Cardiac septum (tissue), 1 donor: ENCODE measurements around the gene LBX1. TPM values are rescaled to one million over a fixed set of nuclear protein-coding genes. Genes with fewer than 3 reads are reported as not detected.

Experiments
- DNase-seq: peaks from one replicate; pipeline ENCODE4 v3.0.0-alpha.2; 2020; ENCODE audit warnings: low spot score
- intact Hi-C: fragments of 100-400 bp; cut with DNase I; formaldehyde crosslinking; loops from one replicate; pipeline ENCODE4 v1.14.0; 2022
- total RNA-seq: library from RNA; stranded (reverse); fragmentation: NEBNext Ultra II Directional; extraction: Animal tissue kit (Norgen Biotek cat#: 25700); gene quantifications from one replicate; pipeline ENCODE4 v1.2.1, GENCODE V29; 2021
- donor health status: DM: no; HTN: no; CAD: no.

The LBX1 gene
- total RNA-seq, 1 donor from 2014 or later: 0.13 TPM

DNA sequence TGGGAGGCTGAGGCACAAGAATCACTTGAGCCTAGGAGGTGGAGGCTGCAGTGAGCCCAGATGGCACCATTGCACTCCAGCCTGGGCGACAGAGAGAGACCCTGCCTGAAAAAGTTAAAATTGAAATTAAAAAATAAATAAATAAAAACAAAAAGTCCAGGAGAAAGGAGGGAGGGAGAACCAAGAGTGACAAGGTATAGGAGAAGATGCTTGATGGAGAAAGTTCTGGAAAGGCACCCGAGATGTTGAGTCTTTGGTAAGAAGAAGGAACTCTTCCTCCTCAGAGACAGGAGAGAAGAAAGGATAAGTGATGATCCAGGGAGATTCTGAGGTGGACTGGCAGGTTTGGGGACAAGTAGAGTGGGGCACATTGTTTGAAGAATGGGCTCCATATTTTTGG lies 17.4 kb upstream of the LBX1 start:
- intact Hi-C loops: no loop called here
- no peak for DNase-seq

DNA sequence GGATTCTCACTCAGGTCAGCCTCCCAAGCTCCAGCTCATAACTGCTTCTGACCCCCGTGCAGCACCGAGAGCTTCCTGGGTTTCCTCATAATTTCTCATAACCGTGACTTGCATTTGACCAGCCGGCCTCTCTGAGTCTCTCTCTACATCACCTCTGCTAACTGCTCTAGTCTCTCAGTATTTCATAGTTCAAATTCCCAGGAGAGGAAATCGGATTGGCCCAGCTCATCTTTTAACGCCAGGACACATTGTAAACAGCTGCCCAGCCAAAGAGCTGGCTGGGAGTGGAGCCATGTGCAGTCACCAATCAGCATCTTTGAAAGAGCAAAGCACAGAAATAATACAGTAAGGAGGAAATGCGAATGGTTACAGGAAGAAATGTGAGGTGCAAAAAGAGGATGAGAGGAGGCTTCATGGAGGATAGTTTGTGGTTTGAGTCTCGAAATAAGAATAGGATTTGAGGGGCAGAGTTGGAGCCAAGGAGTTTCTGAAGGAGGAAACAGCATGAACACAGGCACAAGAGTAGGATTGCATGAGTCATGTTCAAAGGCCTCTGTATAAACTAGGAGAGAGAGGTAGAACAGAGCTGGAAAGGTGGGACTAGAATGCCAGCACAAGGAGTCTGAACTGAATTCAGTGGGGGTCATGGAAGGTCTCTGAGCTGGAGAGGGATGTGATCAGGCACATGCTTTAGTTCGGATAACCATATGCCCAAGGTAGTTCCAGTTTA lies 15.2 kb upstream of the LBX1 start:
- intact Hi-C loops: no loop called here
- DNase-seq: no peak

DNA sequence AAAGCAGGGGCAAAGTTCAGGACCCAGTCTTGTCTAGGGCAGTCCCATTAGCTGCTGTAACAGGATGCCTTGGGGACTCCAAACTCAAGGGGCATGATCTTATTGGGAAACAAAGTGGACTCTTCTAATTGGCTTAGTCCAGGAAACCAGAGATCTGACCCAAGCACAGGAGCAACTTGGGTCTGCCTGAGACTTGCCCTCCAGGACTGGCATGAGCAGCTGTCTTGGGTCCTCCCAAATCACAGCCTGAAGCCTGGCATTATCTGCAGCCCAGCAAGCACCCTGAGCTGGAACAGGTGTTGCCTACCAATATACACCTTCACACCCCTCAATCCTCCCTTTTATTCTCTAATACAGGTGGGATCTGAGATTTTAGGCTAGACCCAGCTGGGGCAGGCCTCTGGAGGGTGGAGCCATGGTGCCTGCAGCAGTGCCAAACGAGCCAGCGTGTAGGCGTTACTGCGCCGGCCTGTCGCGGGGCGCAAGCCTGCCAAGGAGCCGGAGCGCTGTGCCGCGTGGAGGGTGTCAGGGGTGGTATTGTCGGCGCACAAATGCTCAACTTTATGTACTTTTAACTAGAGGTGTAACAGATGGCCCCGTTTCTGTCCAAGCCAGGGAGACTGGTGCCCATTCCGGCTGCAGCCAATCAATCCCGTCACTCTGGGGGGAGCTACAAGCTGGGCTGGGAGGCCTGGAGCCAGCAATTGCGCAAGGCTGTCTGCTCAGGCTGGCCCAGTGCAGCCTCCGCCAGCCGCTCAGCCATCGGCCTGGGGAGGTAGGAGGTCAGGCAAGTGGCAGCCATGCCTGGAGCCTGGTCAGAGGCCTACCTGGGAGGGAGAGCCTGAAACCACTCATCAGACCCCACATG lies 12.8 kb upstream of the LBX1 start:
- no peak for DNase-seq
- intact Hi-C loops: no loop called here

DNA sequence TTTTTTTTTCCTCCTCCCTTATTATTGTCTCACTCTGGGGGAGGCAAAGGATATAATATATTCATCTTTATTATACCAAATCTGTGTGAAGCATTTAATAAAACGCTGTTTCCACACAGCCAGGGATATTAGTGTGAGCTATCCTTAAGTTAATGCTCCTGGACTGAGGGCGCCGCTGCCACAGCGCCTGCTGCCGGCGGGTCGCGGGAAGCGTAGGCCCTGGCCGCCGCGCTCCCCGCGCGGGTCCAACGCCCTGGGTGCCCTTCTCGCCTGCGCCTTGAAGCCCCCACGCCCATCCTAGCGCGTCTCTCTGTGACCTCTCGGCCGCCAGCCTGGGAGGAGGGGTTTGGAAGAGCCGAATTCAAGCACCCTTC lies 9.5 kb upstream of the LBX1 start:
- DNase-seq: no peak
- intact Hi-C loops: no loop called here

DNA sequence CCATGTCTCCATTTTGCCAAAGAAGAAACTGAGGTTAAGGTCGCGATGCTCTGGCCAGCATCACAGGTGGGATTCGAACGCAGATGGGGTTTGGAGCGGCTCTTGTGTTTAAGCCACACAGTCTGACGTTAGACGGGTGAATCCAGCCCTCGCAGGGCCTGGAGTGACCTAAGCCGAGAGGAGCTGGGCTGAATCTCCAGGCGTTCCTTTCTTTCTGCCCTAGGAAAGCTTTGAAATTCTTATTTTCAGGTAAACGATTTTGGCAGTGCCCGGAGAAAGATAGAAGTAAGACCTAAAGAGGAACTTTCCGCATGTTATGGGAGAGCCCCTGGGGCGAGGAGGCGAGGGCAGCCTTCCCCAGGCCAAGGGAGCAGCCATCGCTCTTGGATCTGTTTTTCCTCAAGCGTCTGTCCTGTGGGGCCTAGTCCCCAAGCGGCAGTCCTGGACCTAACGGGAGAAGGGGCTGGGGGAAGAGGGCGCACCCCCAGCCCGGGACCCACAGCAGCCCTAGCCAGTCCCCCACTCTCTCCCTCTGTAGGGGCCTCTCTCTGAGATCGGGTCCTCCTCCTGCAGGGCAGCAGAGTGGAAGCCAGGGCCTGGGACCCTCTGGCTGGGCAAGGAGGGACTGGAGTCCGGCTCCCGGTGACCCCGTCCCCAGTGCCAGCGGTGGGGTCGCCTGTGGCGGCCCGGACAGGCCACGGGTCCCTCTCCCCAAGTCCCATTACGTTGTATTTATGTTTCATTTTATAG lies 8.9 kb upstream of the LBX1 start:
- intact Hi-C loops: no loop called here

DNA sequence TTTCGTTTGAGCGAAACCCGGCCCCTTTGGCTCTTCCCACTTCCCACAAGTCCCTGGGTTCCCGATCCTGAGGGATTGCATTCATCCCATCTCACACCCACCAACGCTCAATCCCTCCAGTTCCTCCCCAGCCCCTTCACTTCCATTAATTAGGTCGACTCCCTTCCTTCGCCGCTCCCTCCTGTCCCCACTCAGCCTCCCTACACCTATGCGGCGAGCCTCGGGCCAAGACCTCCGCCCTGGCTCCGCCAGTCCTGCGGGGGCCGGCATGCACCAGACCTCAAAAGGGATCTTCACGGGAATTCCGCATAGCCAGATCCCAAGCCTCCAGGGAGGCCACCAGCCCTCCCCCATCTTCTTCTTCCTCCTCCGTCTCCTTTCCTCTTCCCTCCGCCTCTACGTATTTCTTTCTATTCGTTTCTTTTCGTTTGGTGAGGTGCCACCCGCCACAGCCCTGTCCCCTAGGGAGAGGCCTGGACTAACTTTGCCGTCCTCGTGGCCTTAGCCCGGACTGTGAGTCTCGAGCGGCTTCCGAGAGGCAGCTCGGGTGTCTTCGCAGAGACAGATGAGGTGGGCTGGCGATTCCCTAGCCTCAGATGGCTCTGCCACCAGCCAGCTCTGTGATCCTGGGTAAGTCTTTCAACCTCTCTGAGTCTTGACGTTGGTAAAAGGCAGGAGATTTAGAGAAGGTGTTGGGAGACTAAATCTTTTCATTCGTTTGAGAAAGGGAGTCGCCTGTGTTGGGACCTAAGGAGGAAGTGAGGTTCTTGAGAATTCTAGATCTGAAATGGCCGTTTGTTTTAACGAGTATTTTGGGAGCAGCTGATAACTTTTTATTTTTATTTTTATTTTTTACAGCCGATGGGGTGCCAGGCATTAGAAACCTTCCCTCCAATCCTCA lies 8.1 kb upstream of the LBX1 start:
- DNase-seq: no peak
- intact Hi-C loops: no loop called here

More for the DNA sequence above, 8.9 kb upstream of the LBX1 start:
- DNase-seq: no peak

DNA sequence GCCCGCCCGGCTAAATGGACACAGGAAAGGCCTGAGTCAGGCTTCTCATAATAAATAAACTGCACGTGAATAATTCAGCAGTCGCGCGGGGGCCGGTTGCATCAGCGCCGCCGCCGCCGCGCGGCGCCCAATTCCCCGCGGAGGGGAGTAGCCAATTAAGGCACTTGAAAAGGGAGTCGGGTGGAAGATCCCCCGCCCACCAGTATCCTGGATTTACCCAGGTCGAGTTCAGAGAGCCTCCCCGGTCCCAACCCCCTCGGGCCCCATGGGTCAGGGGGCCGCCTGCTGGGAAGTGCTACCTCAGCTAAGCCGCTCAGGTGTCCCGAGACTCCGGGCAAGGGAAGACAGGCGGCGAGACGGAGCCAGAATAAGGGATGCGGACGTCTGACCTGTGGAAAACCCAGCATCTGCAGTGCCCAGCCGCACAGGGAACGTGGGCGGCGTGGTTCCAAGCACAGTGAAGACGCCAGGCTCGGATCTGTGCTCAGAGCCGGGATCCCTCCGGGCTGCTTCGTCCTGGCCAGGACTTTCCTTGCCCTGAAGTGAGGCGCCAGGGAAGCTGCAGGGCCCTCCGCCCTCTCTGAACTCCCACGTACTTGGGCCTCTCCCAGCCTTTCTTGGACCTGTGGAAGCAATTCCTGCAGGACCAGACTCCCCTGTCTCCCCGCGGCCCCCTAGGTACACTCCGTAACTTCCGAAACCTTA lies 7.3 kb upstream of the LBX1 start:
- intact Hi-C loops: no loop called here
- no peak for DNase-seq

DNA sequence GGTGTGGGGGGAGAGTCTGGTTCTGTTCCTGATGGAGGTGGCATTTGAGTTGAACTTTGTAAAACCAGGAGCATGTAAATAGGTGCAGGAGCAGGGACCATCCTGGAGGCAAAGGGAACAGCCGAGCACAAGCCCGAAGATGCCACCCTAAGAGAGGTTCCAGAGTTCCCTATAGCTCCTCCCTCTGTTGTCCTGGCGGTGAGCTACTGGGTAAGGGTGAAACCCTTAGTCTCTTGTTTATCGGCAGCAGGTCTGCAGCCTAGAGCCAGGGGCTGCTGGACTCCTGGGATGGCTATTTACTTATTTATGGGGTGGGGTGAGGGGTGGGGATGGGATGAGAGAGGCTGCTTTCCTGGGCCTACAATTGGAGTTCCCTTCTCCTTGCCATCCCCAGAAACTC lies 6.5 kb upstream of the LBX1 start:
- no peak for DNase-seq
- intact Hi-C loops: no loop called here

DNA sequence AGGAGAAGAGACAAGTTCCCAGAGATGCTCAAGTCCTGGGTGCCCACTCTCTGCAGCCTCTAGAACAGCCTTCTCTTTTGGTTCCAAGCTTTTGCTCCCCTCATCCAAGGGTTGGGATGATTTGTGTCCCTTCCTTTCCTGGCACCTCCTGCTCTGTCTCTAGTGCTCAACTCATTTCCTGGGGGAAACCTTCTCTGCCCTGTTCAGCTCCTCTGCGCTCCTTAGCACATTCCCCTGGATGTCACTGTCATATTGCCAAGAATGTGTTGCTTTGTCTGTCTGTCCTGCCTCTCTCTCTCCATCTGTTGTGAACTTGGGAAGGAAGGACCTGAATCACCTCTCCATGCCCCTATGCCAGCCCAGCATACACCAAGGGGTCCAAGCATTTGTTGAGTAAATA lies 5.1 kb upstream of the LBX1 start:
- no peak for DNase-seq
- intact Hi-C loops: no loop called here

DNA sequence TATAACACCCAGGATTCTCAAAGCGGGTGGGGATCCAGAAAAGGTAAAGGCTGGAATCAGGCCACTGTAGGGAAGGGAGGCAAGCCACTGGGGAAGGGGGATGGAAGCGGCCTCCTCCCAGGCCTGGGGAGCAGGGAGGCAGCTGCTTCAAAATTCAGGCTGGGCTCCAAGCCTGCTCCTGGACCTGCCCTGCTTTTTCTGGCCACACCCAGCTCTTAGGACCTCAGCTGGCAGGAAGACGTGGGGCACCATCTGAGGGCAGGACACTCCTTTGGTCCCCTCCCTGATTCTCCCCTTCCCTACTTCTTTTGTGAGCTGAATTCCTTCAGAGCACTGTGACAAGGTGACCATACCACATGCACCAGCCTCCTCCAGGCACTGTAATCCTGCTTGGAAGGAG lies 4.6 kb upstream of the LBX1 start:
- intact Hi-C loops: no loop called here
- no peak for DNase-seq

DNA sequence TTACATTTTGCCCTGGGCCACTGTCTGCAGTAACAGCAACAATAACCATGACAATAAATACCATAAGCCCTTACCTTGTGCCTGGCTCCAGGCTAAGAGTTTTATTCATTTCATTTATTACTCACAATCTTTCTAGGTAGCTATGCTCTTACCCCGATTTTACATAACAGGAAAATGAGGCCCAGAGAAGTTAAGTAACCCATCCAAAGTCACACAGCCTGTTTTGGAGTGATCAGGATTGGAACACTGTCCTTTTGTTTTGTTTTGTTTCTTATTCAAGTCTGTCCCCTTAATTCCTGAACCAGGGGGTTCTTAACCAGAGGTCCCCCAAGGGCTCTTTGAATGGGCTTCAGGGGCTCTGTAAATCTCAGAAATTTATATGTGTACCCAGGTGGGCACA lies 4.2 kb upstream of the LBX1 start:
- DNase-seq: no peak
- intact Hi-C loops: no loop called here

DNA sequence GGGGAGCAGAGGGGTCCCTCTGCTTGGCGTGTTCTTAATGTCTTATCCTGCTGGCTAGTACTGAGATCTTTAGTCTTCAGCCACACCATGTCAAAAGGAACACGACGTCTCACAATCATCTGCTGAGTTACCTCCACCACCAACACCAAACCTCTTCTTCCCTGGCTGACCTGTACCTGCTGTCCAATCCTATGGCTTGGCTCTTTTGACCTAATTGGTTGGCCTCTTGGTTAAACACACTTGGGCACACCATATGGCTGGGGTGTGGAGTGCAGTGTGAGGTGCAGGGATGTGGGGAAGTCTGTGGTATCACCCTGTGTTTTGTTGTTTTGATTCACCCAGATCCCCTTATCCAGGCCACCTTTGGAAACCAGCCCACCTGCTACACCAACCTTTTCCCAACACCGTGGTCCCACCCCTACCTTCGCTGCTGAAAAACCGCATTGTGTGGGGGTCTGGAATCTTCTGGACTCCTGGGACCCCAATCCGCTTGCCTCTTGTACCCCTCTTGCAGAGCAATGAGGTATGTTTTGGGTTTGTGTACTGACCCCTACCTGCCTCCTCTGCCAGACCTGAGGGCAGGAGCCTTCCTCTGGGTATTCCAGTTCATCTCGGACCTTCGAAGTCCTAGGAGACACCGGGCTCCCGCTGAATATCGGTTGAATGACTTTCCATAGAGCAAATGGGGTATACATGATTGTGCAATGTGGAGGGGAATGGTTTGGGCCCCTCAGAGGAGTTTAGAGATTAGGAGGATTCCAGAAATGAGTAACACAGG lies 2.8 kb upstream of the LBX1 start:
- intact Hi-C loops: no loop called here

DNA sequence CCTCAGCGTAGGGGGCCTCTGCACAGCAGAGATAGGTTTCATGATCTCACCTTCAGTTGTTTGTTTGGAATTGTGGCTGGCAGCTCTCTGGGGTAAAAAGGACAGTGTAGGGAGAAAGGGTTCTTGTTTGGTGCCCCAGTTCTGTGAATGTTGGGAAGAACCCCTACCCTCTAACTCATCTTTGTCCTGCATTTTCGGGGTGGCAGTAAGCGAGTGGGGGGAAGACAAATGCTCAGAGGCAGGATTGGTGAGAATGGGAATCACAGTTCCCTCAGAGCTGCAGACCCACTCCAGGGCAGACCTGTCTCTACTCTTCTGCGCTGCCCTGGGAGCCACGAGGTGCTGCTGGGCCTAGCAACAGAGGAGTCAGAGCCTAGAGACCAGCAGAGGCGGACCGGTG lies 1.8 kb upstream of the LBX1 start:
- intact Hi-C loops: no loop called here
- DNase-seq: no peak

More for the DNA sequence above, 2.8 kb upstream of the LBX1 start:
- no peak for DNase-seq

DNA sequence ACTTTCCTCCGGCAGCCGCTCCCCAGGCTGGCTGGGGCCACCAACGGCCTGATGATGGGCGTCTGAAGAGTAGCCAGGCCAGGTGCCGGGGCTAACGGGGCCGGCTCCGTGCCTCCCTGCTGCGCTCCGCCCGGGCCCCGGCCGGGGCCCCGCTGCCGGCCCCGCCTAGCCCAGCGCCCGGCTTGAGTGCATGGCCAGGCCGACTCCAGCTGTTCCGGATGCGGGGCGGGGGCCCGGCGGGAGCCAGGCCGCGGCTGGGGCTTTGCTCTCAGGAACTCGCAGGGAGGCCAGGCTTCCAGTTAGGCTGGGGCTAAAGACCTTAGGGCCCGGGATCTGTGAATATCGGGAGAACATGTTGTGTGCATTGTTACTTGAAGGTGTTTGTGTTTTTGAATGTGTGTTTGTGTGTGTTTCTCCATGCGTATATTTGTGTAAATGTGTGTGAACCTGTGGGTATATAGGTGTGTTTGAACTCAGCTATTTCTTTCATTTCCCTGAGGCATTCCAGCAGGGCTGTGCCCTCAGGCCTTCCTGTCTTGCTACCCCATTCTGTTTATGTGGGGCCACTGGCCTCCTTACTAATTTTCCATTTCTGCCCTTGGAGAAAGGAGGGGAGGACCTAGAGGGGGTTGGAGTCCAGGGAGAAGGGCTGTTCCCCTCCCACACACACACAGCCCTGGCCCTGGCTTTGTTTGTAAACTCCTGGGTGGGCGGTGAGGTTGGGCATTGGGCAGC lies 1.1 kb upstream of the LBX1 start:
- intact Hi-C loops: no loop called here
- no peak for DNase-seq

DNA sequence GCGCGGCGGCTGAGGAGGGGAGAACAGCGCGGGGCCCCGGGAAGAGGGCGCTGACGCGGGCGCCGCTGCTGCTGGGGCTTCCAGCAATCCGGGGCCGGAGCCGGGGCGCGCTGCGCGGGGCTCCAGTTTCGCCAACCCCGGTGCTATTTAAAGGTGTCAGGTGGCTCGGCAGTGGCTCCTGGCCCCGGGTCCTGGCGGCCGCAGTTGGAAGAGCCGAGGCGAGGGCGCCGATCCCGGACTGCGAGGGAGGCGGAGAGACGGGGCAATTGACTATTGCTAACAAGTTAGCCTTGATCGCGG lies 347 bp downstream of the LBX1 start:
- DNase-seq: no peak
- intact Hi-C loops: loop anchor here (5.0 kb wide), 1 partner anchor 92 kb away; no protein-coding TSS in a partner anchor

DNA sequence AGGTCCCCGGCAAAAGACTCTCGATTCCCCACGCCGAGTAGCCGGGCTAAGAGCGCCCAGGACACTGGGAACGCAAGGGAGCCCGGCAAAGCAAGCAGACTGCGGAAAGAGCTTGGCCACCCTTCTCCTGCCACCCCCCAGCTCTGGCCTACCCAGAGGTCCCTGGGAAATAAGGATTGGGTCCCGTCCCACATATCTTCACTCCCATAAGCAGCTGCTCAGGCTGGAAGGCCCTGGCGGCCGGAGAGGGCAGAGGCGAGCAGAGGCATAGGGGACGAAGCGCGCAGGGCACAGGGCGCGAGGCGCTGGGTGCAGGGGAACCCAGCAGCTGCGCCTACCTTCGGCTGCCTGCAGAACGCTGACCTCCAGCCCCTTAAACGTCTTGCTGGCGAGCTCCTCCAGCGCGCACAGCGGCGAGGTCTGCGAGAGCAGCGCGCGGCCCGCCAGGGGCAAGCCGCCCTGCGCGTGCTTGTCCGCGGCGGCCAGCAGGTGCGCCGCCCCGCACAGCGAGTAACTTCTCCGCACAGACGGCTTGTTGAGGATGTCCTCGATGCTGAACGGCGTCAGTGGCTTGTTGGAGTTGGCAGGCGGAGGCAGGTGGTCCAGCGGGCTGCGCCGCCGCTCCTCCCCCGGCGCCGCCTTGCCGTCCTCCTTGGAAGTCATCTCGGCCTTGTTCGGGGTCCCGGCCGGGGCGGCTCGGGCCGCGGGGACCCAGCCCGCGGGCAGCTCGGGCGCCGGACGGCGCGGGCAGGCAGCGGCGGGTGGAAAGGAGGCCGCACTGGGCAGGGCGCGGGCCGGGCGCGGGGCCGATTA lies 904 bp downstream of the LBX1 start:
- intact Hi-C loops: loop anchor here (5.0 kb wide), 1 partner anchor 91 kb away; no protein-coding TSS in a partner anchor
- no peak for DNase-seq
